GM12878 (cell line): ENCODE data around the gene PLEKHA7. TPM values are rescaled to one million over a fixed set of nuclear protein-coding genes. Genes with fewer than 3 reads are reported as not detected.

Experiments
- ATAC-seq: fragments of 200-7000 bp; cut with Tn5 transposase; 3 replicates; pipeline ENCODE4 v1.9.1; 2020; ENCODE audit warnings: mild to moderate bottlenecking, moderate library complexity
- BruUV-seq: library from RNA; stranded (reverse); fragments of 400-500 nt; replicated peaks from 2 replicates; lab custom pipeline; 2021; lab: Mats Ljungman, UMichigan
- CTCF ChIA-PET: fragments of 300-600 bp; sonication (Branson Sonifier 250); formaldehyde crosslinking; extraction: SDS; loops from one replicate; lab custom pipeline; 2021; ENCODE audit warnings: inconsistent platforms; lab: Yijun Ruan, JAX
- POLR2A ChIA-PET: fragments of 350-600 bp; formaldehyde crosslinking; extraction: SDS; loops from one replicate; lab custom pipeline; 2021; ENCODE audit warnings: inconsistent platforms; lab: Charles Lee
- RAD21 ChIA-PET: fragments of 300-600 bp; sonication (Branson Sonifier 250); formaldehyde crosslinking; loops from one replicate; lab custom pipeline; 2023; ENCODE audit warnings: antibody characterized with exemption; ENCODE audit not compliant: unreplicated experiment; lab: Charles Lee
- SMC1A ChIA-PET: fragments of 300-600 bp; sonication (Branson Sonifier 250); formaldehyde crosslinking; loops from one replicate; lab custom pipeline; 2023; ENCODE audit not compliant: unreplicated experiment, uncharacterized antibody; lab: Charles Lee
- DNase-seq: peaks from one replicate; pipeline ENCODE4 v3.0.0-alpha.2; 2011; ENCODE audit warnings: low read depth, low spot score
- FAIRE-seq: peaks from 3 replicates; lab custom pipeline; 2011; peaks lifted over from hg19 to GRCh38; lab: Jason Lieb, UNC
- H2AFZ ChIP-seq: 2 replicates; pipeline ENCODE4 v1.6.0; 2011; ENCODE audit warnings: low read depth, low read length, control low read depth; ENCODE audit not compliant: control insufficient read depth
- H3K27ac ChIP-seq: 2 replicates; pipeline ENCODE4 v1.5.1; 2011; ENCODE audit warnings: control low read depth; ENCODE audit not compliant: control insufficient read depth, insufficient read depth
- H3K27me3 ChIP-seq, 2 experiments: replicated peaks in 1 of 2; 2 replicates each; pipeline versions ENCODE4 v1.6.0 to v1.6.1; 2011; ENCODE audit warnings: low read length in 1 of 2; ENCODE audit not compliant: control insufficient read depth in 2 of 2, insufficient read depth in 2 of 2
- H3K36me3 ChIP-seq, 2 experiments: 2 replicates each; pipeline ENCODE4 v1.5.1; 2011; ENCODE audit warnings: low read length in 1 of 2; ENCODE audit not compliant: control insufficient read depth in 2 of 2, insufficient read depth in 2 of 2
- H3K4me1 ChIP-seq: 2 replicates; pipeline ENCODE4 v1.6.1; 2011; ENCODE audit warnings: mild to moderate bottlenecking, low read length, moderate library complexity, mixed read lengths; ENCODE audit not compliant: control insufficient read depth, insufficient read depth
- H3K4me2 ChIP-seq: 2 replicates; pipeline ENCODE4 v1.6.0; 2011; ENCODE audit warnings: control low read depth; ENCODE audit not compliant: control insufficient read depth, insufficient read depth
- H3K4me3 ChIP-seq: fragments of 200-600 bp; sonication (generic); 2 replicates; pipeline ENCODE4 v1.5.1; 2016
- H3K79me2 ChIP-seq: 2 replicates; pipeline ENCODE4 v1.6.0; 2011; ENCODE audit warnings: low read length; ENCODE audit not compliant: control insufficient read depth, insufficient read depth
- H3K9ac ChIP-seq: 2 replicates; pipeline ENCODE4 v1.8.0; 2011; ENCODE audit warnings: low read length, control low read depth, mixed read lengths; ENCODE audit not compliant: control insufficient read depth, insufficient read depth
- H3K9me3 ChIP-seq: replicated peaks from 3 replicates; pipeline ENCODE4 v1.5.1; 2011; ENCODE audit warnings: mild to moderate bottlenecking, low read length; ENCODE audit not compliant: control insufficient read depth, insufficient read depth
- H4K20me1 ChIP-seq: 2 replicates; pipeline ENCODE4 v1.6.0; 2011; ENCODE audit not compliant: control insufficient read depth, insufficient read depth
- E4F1 ChIP-seq: fragments of 450-650 bp; IDR thresholded peaks from 2 replicates; pipeline ENCODE4 v1.6.1; 2018; ENCODE audit warnings: borderline replicate concordance, mild to moderate bottlenecking; ENCODE audit not compliant: partially characterized antibody
- NR2F1 ChIP-seq: fragments of 450-650 bp; conservative IDR thresholded peaks from 2 replicates; pipeline ENCODE4 v1.6.1; 2017; ENCODE audit warnings: mild to moderate bottlenecking
- RFX5 ChIP-seq: IDR thresholded peaks from 2 replicates; pipeline ENCODE4 v1.6.1; 2011; ENCODE audit warnings: low read depth, low read length, improper control_type of control experiment
- TCF12 ChIP-seq: IDR thresholded peaks from 2 replicates; pipeline ENCODE4 v1.6.1; 2011; ENCODE audit warnings: low read depth, mild to moderate bottlenecking, low read length
- TCF7 ChIP-seq: IDR thresholded peaks from 2 replicates; pipeline ENCODE4 v1.6.1; 2014; ENCODE audit warnings: antibody characterized with exemption, borderline replicate concordance
- WGBS: methylation state at CpG from one replicate; pipeline ENCODE4 v1.1.6; 2016; ENCODE audit warnings: low lambda C conversion rate; ENCODE audit not compliant: insufficient replicate concordance, insufficient coverage; ENCODE audit errors: missing lambda C conversion rate; 5-methylcytosine and 5-hydroxymethylcytosine counted together
- in situ Hi-C: fragments of 300-500 bp; cut with MboI; formaldehyde crosslinking; loops from 9 replicates; pipeline ENCODE4 v1.14.3; 2018; ENCODE audit warnings: mixed read lengths
- intact Hi-C: fragments of 100-400 bp; cut with micrococcal nuclease; formaldehyde crosslinking; loops from one replicate; pipeline ENCODE4 v1.14.2; 2022; ENCODE audit not compliant: unreplicated experiment
- polyA plus RNA-seq, 11 experiments: library from polyadenylated mRNA; depleted of rRNA in 4 of 11; unstranded in 6 of 11; stranded (reverse) in 5 of 11; fragments of >200 nt; fragmentation: Nextera tagmentation in 4 of 11; fragmentation: Illumina TruSeq in 1 of 11; extraction: Ambion mirVana in 4 of 11; extraction: Trizol in 1 of 11; gene quantifications; 1 replicate in 1 of 11; 2 replicates in 10 of 11; pipeline versions ENCODE4 v1.2.1 to v1.2.3, GENCODE V29; 2011 to 2016; ENCODE audit warnings: inconsistent platforms in 2 of 11, missing spikeins in 2 of 11, low read depth in 1 of 11
- total RNA-seq, 4 experiments: library from RNA; depleted of rRNA in 3 of 4; stranded (reverse); fragments of >200 nt in 3 of 4; fragmentation: Illumina TruSeq in 1 of 4; extraction: Trizol in 1 of 4; gene quantifications; 2 replicates each; pipeline versions ENCODE4 v1.2.1 to v1.2.3, GENCODE V29; 2013 to 2021
- TF ChIP-seq, protein P1 (sequence below): fragments of 450-650 bp; IDR thresholded peaks from 2 replicates; pipeline ENCODE4 v1.6.1; 2017; ENCODE audit warnings: borderline replicate concordance
- TF ChIP-seq, protein P2 (sequence below): IDR thresholded peaks from 2 replicates; pipeline ENCODE4 v1.6.1; 2011; ENCODE audit warnings: borderline replicate concordance, low read depth, mild to moderate bottlenecking, moderate library complexity, mixed read lengths, low read length; ENCODE audit not compliant: insufficient read depth; ENCODE audit errors: extremely low read length
- TF ChIP-seq, protein P3 (sequence below): fragments of 450-650 bp; IDR thresholded peaks from 2 replicates; pipeline ENCODE4 v1.6.1; 2017; ENCODE audit warnings: mild to moderate bottlenecking, low read depth, inconsistent platforms; ENCODE audit not compliant: poor library complexity, severe bottlenecking

The PLEKHA7 gene
- total and polyA plus RNA-seq, 10 of the 15 experiments (the other 5 are each of a cell fraction or from before 2014, with no cell fraction given) = 0.45 to 5.3 (median 2.1) TPM

DNA sequence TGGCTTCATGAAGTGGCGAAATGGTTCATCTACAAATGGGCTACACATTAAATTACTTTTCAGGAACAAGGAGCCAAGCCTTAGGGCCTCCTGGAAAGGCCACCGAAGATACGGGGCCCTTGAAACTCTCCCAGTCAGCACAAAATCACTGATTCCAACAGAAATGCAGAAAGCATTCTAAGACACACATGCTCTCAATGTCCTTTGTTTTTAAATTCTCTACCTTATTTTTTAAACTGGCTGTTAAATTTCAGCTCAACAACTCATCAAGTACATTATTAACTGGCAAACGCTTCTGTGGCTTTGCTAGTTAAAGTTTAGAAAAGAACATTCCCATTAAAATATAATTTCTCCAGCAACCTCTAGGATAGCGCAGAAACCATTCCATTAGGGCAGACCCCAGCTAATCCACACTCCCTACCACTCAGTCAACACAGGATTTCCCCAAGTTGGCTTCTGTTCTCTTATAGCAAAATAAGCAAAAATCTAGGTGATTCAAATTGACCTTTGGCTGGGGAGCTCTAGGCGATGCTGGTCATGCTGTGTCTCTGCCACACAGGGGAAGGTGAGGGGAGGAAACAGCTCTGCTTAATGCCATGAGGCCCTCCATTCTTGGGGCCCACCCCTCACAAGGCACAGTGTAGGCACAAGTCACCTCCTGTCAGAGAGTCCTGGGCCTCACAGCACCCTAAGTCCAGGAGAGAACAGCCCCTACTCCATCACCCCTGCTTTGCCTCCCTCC, 47.1 kb downstream of the PLEKHA7 start:
- ATAC-seq (no peak), FAIRE-seq (no peak), DNase-seq (no peak)
- RAD21 ChIA-PET = interaction anchor here (1.4 kb wide), 1 partner anchor 8 kb away, joined by 5 read pairs; no protein-coding TSS in a partner anchor
- peaks cover 11% of the 10 kb centered on the region for H3K4me1 ChIP-seq
- H3K27ac ChIP-seq = no peak overlapping the region
- H3K9ac ChIP-seq = no peak overlapping the region
- TF ChIP-seq TCF12 = no peak
- H3K9me3 ChIP-seq = no peaks in the 10 kb centered on the region
- in situ Hi-C loops (no loop called here), intact Hi-C loops (no loop called here)
- WGBS = 44% methylated on average over 6 of the region's 6 CpGs
- CTCF ChIA-PET = interaction anchor here (0.9 kb wide), 1 partner anchor 16 kb away, joined by 5 read pairs; no protein-coding TSS in a partner anchor
- no peaks in the 10 kb centered on the region for H4K20me1 ChIP-seq
- no peaks in the 10 kb centered on the region; a peak in 1 of 4 replicates for H3K27me3 ChIP-seq
- POLR2A ChIA-PET = interaction anchor here (0.8 to 1.0 kb wide), 2 partner anchors 12 to 15 kb away, joined by 3 read pairs; no protein-coding TSS in a partner anchor
- no peaks in the 10 kb centered on the region for H3K79me2 ChIP-seq
- H3K4me2 ChIP-seq = no peak overlapping the region
- no TSS peak for BruUV-seq
- no peak overlapping the region for H3K4me3 ChIP-seq
- H3K36me3 ChIP-seq = no peaks in the 10 kb centered on the region
- H2AFZ ChIP-seq = no peak overlapping the region
- SMC1A ChIA-PET = no interaction called here

DNA sequence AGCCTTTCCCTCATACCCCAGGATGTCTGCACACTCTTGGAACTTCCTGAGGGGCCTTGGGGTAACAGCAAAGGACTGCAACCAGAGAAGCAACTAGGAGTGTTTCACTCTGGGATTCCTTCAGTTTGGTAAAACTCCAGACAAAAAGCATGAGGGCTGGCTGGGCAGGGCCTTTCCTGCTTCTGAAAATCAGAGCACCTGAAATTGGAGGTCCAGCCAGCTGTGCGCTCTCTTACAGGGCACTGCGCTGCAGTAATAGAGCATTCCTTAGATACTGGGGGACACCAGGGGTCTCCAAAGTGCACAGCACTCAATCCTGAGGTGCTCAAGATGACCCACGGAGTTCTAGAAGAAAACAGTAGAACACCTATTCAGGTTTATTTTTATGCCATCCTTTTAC, 49.7 kb downstream of the PLEKHA7 start:
- 66% methylated on average over 3 of the region's 3 CpGs for WGBS
- no peak overlapping the region for H3K27ac ChIP-seq
- H3K9me3 ChIP-seq = no peaks in the 10 kb centered on the region
- H4K20me1 ChIP-seq = no peaks in the 10 kb centered on the region
- H3K9ac ChIP-seq = no peak overlapping the region
- intact Hi-C loops = no loop called here
- H3K36me3 ChIP-seq = no peaks in the 10 kb centered on the region
- in situ Hi-C loops = no loop called here
- no peaks in the 10 kb centered on the region for H3K79me2 ChIP-seq
- no peak for FAIRE-seq
- H3K4me3 ChIP-seq = no peak overlapping the region
- BruUV-seq = no TSS peak
- no peak overlapping the region for H2AFZ ChIP-seq
- ChIA-PET CTCF (no interaction called here), RAD21 (no interaction called here), POLR2A (no interaction called here), SMC1A (no interaction called here)
- no peak for DNase-seq
- no peaks in the 10 kb centered on the region; a peak in 1 of 4 replicates for H3K27me3 ChIP-seq
- ATAC-seq = no peak
- peaks cover 11% of the 10 kb centered on the region for H3K4me1 ChIP-seq
- H3K4me2 ChIP-seq = no peak overlapping the region
- TF ChIP-seq, protein P1, sequence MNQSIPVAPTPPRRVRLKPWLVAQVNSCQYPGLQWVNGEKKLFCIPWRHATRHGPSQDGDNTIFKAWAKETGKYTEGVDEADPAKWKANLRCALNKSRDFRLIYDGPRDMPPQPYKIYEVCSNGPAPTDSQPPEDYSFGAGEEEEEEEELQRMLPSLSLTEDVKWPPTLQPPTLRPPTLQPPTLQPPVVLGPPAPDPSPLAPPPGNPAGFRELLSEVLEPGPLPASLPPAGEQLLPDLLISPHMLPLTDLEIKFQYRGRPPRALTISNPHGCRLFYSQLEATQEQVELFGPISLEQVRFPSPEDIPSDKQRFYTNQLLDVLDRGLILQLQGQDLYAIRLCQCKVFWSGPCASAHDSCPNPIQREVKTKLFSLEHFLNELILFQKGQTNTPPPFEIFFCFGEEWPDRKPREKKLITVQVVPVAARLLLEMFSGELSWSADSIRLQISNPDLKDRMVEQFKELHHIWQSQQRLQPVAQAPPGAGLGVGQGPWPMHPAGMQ = no peak
- TF ChIP-seq, protein P2, sequence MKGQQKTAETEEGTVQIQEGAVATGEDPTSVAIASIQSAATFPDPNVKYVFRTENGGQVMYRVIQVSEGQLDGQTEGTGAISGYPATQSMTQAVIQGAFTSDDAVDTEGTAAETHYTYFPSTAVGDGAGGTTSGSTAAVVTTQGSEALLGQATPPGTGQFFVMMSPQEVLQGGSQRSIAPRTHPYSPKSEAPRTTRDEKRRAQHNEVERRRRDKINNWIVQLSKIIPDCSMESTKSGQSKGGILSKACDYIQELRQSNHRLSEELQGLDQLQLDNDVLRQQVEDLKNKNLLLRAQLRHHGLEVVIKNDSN = no peak
- TF ChIP-seq RFX5 (no peak), NR2F1 (no peak), E4F1 (no peak), TCF7 (no peak)
- TF ChIP-seq, protein P3, sequence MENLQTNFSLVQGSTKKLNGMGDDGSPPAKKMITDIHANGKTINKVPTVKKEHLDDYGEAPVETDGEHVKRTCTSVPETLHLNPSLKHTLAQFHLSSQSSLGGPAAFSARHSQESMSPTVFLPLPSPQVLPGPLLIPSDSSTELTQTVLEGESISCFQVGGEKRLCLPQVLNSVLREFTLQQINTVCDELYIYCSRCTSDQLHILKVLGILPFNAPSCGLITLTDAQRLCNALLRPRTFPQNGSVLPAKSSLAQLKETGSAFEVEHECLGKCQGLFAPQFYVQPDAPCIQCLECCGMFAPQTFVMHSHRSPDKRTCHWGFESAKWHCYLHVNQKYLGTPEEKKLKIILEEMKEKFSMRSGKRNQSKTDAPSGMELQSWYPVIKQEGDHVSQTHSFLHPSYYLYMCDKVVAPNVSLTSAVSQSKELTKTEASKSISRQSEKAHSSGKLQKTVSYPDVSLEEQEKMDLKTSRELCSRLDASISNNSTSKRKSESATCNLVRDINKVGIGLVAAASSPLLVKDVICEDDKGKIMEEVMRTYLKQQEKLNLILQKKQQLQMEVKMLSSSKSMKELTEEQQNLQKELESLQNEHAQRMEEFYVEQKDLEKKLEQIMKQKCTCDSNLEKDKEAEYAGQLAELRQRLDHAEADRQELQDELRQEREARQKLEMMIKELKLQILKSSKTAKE = no peak
